Measurements from ENCODE around the gene UBXN6. TPM values are rescaled to one million over a fixed set of nuclear protein-coding genes. Genes with fewer than 3 reads are reported as not detected.

The UBXN6 gene
- total RNA-seq, 4 donors from 2014 or later, result 72.2 to 314 (median 132) TPM

GRCh38 chr19:4495471-4495870, 37.9 kb upstream of the UBXN6 start:
- Histone ChIP-seq H3K27me3 (no peaks in the 10 kb centered on the region), H3K27ac (no peak overlapping the region), H3K4me3 (no peak overlapping the region), H3K9me3 (no peaks in the 10 kb centered on the region), H3K36me3 (peaks cover 0 to 41% (median 9%) of the 10 kb centered on the region in 4 donors), H3K4me1 (no peaks in the 10 kb centered on the region)
- intact Hi-C loops (cut with DNase I; ENCODE audit: low total_unique reads) (no loop called here), in situ Hi-C loops (cut with MboI; ENCODE audit: low pct_ligation_motif_present in 1 of 4, low pct_unique_long_range_greater_than_20kb in 1 of 4, low sequenced_read_pairs in 3 of 4) (no loop called here)
- no peak for DNase-seq
- 72 to 100% methylated on average over 3 to 12 of the region's 12 CpGs for WGBS, 2 donors (ENCODE audit: low coverage in 1 of 2)
- TF ChIP-seq POLR2AphosphoS5 (IDR thresholded peaks at IDR 0.05) (no peak), EP300 (IDR thresholded peaks at IDR 0.05; ENCODE audit: low read depth) (no peak), POLR2A (IDR thresholded peaks at IDR 0.05) (no peak), CTCF (IDR thresholded peaks at IDR 0.05) (peak in 3 of 5 experiments; percentile 14 to 37 (median 24))

- WGBS, 2 donors (ENCODE audit: low coverage in 1 of 2), result 96 to 100% methylated on average over 1 to 8 of the region's 8 CpGs
- H3K4me1 ChIP-seq, result no peaks in the 10 kb centered on the region
- H3K27ac ChIP-seq, result no peak overlapping the region
- H3K36me3 ChIP-seq, result peaks cover 0 to 43% (median 11%) of the 10 kb centered on the region in 4 donors
- in situ Hi-C loops (cut with MboI; ENCODE audit: low pct_ligation_motif_present in 1 of 4, low pct_unique_long_range_greater_than_20kb in 1 of 4, low sequenced_read_pairs in 3 of 4), result no loop called here
- no peaks in the 10 kb centered on the region for H3K9me3 ChIP-seq
- intact Hi-C loops (cut with DNase I; ENCODE audit: low total_unique reads), result no loop called here
- no peak overlapping the region for H3K4me3 ChIP-seq
- TF ChIP-seq POLR2A (IDR thresholded peaks at IDR 0.05), result no peak
- no peaks in the 10 kb centered on the region for H3K27me3 ChIP-seq
- DNase-seq, result no peak
Measured at GRCh38 chr19:4494691-4495064, 37.1 kb upstream of the UBXN6 start.

GRCh38 chr19:4493929-4494690, 36.5 kb upstream of the UBXN6 start:
- intact Hi-C loops (cut with DNase I; ENCODE audit: low total_unique reads), result no loop called here
- Histone ChIP-seq H3K9me3 (no peaks in the 10 kb centered on the region), H3K4me3 (no peak overlapping the region), H3K27ac (no peak overlapping the region), H3K36me3 (peaks cover 0 to 46% (median 14%) of the 10 kb centered on the region in 4 donors), H3K4me1 (no peaks in the 10 kb centered on the region), H3K27me3 (no peaks in the 10 kb centered on the region)
- in situ Hi-C loops (cut with MboI; ENCODE audit: low pct_ligation_motif_present in 1 of 4, low pct_unique_long_range_greater_than_20kb in 1 of 4, low sequenced_read_pairs in 3 of 4), result no loop called here
- no peak for DNase-seq
- 95 to 98% methylated on average over 9 to 59 of the region's 61 CpGs for WGBS, 2 donors (ENCODE audit: low coverage in 1 of 2)
- TF ChIP-seq CTCF (IDR thresholded peaks at IDR 0.05) (no peak), POLR2A (IDR thresholded peaks at IDR 0.05) (no peak), POLR2AphosphoS5 (IDR thresholded peaks at IDR 0.05) (no peak), EP300 (IDR thresholded peaks at IDR 0.05; ENCODE audit: low read depth) (no peak)

GRCh38 chr19:4493104-4493928, 35.7 kb upstream of the UBXN6 start:
- Histone ChIP-seq H3K27me3 (no peaks in the 10 kb centered on the region), H3K4me3 (no peak overlapping the region), H3K27ac (no peak overlapping the region), H3K36me3 (peaks cover 0 to 39% (median 16%) of the 10 kb centered on the region in 4 donors), H3K4me1 (no peaks in the 10 kb centered on the region), H3K9me3 (no peaks in the 10 kb centered on the region)
- in situ Hi-C loops (cut with MboI; ENCODE audit: low pct_ligation_motif_present in 1 of 4, low pct_unique_long_range_greater_than_20kb in 1 of 4, low sequenced_read_pairs in 3 of 4) (no loop called here), intact Hi-C loops (cut with DNase I; ENCODE audit: low total_unique reads) (no loop called here)
- 84 to 93% methylated on average over 8 to 41 of the region's 41 CpGs for WGBS, 2 donors (ENCODE audit: low coverage in 1 of 2)
- DNase-seq, result no peak
- TF ChIP-seq CTCF (IDR thresholded peaks at IDR 0.05), result no peak
- no peak for TF ChIP-seq POLR2AphosphoS5 (IDR thresholded peaks at IDR 0.05)
- no peak for TF ChIP-seq EP300 (IDR thresholded peaks at IDR 0.05; ENCODE audit: low read depth)
- TF ChIP-seq POLR2A (IDR thresholded peaks at IDR 0.05), result no peak
